ENCODE measurements around the gene SESN3.

DNA sequence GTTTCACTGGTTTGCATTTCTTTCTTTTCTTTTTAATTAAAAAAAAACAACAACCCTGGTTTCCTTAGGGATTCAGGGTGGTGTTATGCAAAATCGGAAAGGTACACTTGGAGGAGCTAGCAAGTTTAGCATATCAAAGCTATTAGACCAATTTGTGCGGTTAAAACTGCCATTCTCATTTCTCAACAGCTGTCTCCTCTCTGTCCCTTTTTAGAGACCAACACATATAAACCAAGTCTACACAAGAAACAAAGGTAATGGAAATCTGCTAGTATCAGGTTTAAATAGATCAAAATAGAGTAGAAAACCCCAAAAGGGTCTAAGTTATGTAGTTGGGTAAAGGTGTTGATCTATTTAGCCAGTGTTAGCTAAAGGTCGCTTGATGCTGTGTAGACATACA lies 1.7 kb upstream of the SESN3 start:
- TF ChIP-seq, protein P1, sequence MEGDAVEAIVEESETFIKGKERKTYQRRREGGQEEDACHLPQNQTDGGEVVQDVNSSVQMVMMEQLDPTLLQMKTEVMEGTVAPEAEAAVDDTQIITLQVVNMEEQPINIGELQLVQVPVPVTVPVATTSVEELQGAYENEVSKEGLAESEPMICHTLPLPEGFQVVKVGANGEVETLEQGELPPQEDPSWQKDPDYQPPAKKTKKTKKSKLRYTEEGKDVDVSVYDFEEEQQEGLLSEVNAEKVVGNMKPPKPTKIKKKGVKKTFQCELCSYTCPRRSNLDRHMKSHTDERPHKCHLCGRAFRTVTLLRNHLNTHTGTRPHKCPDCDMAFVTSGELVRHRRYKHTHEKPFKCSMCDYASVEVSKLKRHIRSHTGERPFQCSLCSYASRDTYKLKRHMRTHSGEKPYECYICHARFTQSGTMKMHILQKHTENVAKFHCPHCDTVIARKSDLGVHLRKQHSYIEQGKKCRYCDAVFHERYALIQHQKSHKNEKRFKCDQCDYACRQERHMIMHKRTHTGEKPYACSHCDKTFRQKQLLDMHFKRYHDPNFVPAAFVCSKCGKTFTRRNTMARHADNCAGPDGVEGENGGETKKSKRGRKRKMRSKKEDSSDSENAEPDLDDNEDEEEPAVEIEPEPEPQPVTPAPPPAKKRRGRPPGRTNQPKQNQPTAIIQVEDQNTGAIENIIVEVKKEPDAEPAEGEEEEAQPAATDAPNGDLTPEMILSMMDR (IDR thresholded peaks at IDR 0.05; ENCODE audit: low read depth, low read length, poor library complexity, severe bottlenecking) = no peak
- no peak for TF ChIP-seq EZH2phosphoT487 (IDR thresholded peaks at IDR 0.05; ENCODE audit: borderline replicate concordance, low read length)

Data from DOHH2 (cell line).